GM21423 (cell line): Measurements from ENCODE around the gene NADK.
"Not testable (repeated sequence)": the region's sequence is repeated elsewhere in the genome, so short reads cannot be mapped to it uniquely, and the experiment has no call there.

ENCODE experiments used
- ATAC-seq: cut with Tn5 transposase; IDR thresholded peaks from one replicate; pipeline ENCODE4 v1.9.1; 2021; ENCODE audit warnings: mild to moderate bottlenecking, moderate library complexity; ENCODE audit not compliant: unreplicated experiment

NADK gene

DNA sequence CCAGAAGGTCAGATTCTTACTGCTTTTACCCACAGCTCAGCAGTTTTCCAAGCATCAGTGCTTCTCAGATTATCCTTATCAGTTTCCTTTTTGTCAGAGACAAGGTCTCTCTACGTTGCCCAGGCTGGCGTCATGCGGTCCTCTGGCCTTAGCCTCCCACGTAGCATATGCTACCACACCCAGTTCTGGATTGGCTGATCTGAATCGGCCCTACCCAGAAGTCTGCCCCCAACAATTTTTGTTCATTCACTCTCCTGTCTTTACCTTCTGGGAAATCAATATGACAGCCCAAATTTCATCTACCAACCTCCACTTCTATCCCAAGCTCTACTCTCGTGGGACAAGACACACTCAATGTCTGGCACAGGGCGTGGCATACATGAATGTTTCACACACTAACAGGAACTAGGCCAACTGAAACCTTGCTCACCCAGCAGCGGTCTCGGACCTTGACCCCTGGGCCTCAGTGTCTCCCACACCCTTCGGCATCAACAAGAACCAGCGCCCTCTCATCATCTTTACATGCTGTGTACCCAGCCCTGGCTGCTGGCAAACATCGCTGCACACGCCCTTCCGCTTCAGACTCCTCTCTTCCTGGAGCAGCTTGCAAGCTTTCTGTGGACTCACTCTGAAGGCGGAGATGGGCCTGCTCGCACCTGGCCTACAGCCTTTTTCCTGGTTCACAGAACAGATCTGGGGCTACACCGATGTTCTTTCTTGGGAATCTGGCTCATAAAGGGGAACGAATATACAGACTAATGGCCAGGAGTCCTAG, 63.0 kb downstream of the NADK start:
- not testable (repeated sequence) for ATAC-seq

DNA sequence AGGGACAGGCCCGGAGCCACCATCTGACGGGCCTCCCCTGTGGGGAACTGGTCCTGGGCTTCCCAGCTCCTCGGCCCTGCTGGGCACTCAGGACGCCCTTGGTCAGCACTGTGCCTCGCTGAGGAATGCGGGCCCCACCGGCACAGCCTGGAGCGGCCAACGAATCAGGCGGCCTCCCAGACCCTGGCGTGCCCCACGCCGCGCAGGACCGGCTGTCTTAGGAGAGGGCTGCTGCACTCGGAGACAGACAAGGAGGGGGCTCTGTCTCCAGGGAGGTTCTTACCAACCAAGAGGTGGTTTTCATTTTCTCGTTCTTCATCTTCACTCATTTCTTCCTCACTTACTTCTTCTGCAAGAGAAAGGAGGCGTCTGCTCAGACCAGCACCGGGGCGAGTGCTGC, 70.4 kb downstream of the NADK start:
- ATAC-seq = not testable (repeated sequence)

DNA sequence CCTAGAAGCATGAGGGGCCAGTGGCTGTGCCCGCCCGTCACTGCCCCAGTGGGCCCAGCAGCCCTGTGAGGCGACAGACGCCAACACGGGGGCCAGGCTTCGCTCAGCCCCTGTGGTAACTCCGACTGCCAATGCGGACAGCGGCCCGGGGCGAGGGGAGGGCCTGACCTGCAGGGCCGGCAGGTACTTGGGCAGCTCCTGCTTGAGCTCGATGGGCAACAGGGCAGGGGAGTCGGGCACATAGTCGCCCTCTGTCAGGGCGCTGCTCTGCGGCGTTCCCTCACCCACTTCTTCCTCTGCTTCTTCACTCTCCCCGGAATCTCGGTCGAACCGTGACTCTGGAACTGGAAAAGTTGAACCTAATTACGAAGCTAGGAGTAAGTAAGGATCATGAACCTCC, 71.0 kb downstream of the NADK start:
- not testable (repeated sequence) for ATAC-seq

DNA sequence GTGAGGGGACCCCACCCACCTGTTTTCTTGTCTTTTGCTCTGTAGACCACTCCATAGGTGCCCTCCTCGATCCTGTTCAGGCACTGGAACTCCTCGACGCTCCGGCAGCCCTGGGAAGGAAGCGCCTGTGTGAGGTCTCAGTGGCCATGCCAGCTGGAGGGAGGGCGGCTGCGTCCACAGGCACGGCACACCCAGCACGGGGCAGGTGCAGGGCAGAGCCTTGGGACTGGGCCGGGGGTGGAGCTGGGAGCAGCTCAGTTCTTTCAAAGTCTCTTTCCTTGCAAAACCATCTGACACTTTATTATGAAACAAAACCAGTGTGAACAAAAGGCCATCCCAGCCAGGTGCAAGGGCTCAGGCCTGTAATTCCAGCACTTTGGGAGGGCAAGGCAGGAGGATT, 72.6 kb downstream of the NADK start:
- not testable (repeated sequence) for ATAC-seq

DNA sequence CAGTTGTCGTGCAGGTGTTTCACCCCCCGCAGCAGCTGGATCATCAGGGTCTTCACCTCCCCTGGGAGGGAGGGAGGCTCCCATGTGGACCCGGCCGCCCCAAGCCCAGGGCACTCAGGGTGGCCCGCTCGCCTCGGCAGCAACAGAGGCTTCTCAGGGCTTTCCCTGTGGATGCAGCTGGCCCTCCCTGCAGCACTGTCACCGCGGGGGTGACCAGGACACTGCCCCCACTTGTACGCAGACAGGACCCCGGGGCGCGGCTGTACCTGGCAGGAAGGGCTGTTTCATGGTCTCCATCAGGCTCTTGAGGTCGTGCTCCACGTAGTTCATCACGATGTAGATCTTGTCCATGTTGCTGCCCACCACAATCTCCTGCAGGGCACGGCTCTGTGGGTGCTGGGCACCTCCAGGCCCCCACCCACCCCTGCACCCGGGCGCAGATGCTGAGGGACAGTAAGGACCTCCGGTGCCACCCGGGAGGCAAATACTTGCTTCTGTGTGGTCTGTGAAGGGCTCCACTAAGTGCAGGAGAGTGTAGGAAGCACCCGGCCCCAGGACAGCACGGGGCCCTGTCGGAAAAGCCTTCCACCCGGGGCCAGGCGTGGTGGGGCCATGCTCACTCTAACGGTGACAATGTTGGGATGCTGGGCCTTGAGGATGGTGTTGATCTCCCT, 73.8 kb downstream of the NADK start:
- not testable (repeated sequence) for ATAC-seq

DNA sequence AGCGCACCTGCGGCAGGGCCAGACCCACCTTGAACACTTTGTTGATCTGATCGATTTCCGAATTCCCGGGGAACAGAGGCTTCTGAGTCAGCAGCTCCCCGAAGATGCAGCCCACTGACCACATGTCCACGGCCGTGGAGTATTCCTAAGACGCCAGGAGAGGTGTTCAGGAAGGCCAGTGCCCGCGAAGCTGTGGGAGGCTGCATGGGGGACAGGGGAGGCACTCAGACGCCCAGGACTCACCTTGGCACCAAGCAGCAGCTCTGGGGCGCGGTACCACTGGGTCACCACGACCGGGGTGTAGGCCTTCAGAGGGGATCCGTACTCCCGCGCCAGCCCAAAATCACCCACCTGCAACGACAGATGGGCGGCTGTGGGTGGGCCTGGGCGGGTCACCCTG, 74.5 kb downstream of the NADK start:
- ATAC-seq = no peak

DNA sequence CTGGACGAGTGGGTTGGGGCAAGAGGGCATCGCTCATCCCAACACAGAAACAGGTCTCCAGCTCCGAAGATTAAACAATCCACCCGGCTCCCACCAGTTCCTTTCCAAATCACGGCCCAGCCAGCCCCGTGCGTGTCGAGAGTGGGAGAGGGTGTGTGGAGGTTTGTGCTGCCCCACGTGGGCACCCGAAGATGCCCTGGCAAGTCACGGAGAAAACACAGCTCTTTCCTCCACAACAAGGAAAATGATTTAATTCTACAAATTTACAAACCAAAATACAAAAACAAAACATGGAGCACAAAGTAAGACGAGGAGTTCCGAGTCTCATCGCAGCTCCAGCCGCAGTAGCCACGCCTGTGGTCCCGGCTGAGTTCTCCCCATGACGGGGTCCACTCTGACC, 75.8 kb downstream of the NADK start:
- ATAC-seq = not testable (repeated sequence)
